Measurements from ENCODE around the gene SLC30A5. TPM values are rescaled to one million over a fixed set of nuclear protein-coding genes. Genes with fewer than 3 reads are reported as not detected.

The SLC30A5 gene
- total RNA-seq, 1 donor from 2014 or later: 20.6 TPM

DNA sequence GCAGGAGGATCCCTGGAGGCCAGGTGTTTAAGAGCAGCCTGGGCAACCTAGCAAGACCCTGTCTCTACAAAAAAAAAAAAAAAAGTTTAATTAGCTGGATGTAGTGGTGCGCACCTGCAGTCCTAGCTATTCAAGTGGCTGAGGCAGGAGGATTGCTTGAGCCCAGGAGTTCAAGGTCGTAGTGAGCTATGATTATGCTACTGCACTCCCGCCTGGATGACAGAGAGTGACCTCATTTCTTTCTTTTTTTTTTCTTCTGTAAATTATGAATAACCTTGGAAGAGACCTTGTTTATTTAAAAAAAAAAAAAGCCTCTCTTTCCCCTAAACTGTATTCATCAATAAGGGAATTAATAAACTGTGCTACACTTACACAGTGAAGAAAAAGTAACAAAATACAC is 43.6 kb upstream of the SLC30A5 start:
- DNase-seq (ENCODE audit: low spot score in 2 of 2): no peak
- Histone ChIP-seq H3K36me3 (no peaks in the 10 kb centered on the region), H3K4me3 (no peak overlapping the region), H3K27me3 (no peaks in the 10 kb centered on the region), H3K4me1 (no peaks in the 10 kb centered on the region), H3K27ac (no peak overlapping the region), H3K9me3 (no peaks in the 10 kb centered on the region)
- TF ChIP-seq, protein P1, sequence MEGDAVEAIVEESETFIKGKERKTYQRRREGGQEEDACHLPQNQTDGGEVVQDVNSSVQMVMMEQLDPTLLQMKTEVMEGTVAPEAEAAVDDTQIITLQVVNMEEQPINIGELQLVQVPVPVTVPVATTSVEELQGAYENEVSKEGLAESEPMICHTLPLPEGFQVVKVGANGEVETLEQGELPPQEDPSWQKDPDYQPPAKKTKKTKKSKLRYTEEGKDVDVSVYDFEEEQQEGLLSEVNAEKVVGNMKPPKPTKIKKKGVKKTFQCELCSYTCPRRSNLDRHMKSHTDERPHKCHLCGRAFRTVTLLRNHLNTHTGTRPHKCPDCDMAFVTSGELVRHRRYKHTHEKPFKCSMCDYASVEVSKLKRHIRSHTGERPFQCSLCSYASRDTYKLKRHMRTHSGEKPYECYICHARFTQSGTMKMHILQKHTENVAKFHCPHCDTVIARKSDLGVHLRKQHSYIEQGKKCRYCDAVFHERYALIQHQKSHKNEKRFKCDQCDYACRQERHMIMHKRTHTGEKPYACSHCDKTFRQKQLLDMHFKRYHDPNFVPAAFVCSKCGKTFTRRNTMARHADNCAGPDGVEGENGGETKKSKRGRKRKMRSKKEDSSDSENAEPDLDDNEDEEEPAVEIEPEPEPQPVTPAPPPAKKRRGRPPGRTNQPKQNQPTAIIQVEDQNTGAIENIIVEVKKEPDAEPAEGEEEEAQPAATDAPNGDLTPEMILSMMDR (IDR thresholded peaks at IDR 0.05): no peak
- intact Hi-C loops (cut with DNase I): no loop called here

DNA sequence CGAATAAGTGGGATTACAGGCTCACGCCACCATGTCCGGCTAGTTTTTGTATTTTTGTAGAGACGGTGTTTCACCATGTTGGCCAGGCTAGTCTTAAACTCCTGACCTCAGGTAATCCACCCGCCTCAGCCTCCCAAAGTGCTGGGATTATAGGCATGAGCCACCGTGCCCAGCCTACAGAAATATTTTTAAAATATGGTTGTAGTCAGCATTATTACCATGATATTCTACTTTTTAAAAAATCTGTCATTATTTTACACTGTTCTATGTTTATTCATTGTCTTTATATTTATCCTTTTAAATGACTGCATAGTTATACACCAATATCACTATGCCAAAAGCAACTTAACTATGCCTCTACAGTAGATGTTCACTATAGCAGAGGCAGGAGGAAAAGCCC is 41.6 kb upstream of the SLC30A5 start:
- Histone ChIP-seq H3K4me3 (no peak overlapping the region), H3K27me3 (no peaks in the 10 kb centered on the region), H3K4me1 (no peaks in the 10 kb centered on the region), H3K9me3 (no peaks in the 10 kb centered on the region), H3K36me3 (no peaks in the 10 kb centered on the region), H3K27ac (no peak overlapping the region)
- TF ChIP-seq, protein P1 (IDR thresholded peaks at IDR 0.05): no peak
- intact Hi-C loops (cut with DNase I): no loop called here
- DNase-seq (ENCODE audit: low spot score in 2 of 2): no peak

DNA sequence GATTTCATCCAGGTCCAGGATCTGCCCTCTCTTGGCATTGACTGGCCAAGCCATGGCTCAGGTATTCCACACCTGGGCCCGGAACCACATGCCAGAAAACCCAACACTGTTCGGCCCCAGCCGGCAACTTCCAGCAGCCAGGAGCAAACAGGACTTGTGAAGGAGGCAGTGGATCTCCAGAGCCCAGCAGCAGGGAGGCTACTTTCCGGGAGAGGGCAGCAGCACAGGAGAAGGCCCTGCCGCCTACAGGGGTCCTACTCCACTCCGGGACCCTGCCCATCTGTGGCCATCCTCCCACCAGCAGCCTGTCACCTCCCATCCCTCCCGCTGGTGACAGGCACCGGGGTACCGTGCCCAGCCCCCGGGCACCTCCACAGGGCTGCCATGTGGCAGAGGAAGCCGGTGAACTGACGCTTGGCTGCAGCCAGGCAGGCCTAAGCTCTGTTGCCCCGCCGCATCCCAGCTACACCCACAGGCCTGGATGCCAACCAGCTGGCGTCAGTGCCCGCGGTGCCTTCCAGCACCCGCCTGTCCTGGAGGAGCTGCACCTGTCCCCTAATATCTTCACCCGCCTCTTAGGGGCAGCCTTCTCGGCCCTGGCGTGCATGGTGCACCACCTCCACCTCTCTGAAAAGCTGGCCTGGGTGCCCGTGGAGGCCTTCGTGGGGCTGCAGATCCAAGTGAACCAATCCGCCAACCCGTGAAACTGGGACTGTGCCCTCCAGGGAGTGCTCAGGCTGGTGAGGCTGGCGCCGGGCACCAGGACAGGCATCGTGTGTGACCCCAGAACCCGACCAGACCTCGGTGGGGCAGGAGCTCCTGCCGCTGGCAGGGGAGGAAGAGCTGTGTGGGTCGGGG is 18.9 kb upstream of the SLC30A5 start:
- H3K27ac ChIP-seq: no peak overlapping the region
- intact Hi-C loops (cut with DNase I): no loop called here
- H3K9me3 ChIP-seq: no peaks in the 10 kb centered on the region
- no peaks in the 10 kb centered on the region for H3K4me1 ChIP-seq
- no peak for DNase-seq (ENCODE audit: low spot score in 2 of 2)
- H3K4me3 ChIP-seq: no peak overlapping the region
- TF ChIP-seq, protein P1 (IDR thresholded peaks at IDR 0.05): no peak
- H3K27me3 ChIP-seq: no peaks in the 10 kb centered on the region
- no peaks in the 10 kb centered on the region for H3K36me3 ChIP-seq

DNA sequence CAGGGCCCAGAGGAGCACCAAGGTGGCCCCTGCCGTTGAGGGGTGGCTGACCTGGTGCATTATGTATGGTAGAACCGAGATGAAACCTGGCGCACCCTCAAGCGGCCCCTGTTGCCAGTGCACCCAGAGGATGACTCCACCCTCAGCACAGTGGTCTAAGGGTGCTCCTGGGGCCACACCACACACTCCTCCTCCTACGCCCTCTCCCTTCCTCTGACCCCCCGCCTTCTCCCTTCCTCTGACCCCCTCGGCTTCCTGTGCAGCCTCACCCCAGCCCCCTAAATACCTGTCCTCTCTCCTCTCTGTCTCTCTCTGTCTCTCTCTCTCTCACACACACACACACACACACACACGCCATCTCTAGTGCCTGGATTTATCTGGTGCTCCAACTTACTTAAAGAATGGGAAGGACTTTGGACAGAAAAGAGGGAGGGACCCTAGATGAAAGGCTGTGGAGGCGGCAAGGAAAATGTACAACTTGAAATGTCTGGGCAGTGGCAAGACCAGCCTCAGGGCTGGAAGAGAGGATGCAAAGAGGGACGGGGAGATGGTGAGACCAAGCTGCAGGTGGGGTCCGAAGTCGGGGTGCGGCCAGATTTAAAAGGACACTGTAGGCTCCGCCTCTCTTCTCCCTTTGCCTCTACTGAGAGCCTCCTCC is 18.2 kb upstream of the SLC30A5 start:
- H3K4me3 ChIP-seq: no peak overlapping the region
- H3K27me3 ChIP-seq: no peaks in the 10 kb centered on the region
- no peak overlapping the region for H3K27ac ChIP-seq
- no peaks in the 10 kb centered on the region for H3K36me3 ChIP-seq
- TF ChIP-seq, protein P1 (IDR thresholded peaks at IDR 0.05): no peak
- H3K4me1 ChIP-seq: no peaks in the 10 kb centered on the region
- DNase-seq (ENCODE audit: low spot score in 2 of 2): no peak
- intact Hi-C loops (cut with DNase I): no loop called here
- H3K9me3 ChIP-seq: no peaks in the 10 kb centered on the region

DNA sequence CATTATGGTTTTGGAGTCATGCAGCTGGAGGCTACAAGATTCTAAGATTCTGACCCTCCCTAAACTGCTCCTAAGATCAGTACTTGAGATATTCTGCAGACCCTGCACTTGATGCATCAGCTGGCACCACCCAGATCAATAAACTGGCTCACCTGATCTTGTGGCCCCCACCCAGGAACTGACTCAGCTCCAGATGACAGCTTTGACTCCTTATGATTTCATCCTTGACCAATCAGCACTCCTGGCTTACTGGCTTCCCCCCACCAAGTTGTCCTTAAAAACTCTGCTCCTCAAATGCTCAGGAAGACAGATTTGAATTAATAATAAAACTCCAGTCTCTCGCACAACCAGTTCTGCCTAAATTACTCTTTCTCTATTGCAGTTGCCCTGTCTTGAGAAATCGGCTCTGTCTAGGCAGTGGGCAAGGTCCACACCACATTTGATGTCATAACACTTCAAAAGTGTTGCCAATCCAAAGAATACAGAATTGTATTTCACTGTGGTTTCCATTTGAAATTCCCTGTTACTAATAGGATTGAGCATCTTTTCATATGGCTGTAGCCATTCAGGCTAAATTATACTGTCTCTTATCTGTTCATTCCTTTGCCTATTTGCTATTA is 14.8 kb upstream of the SLC30A5 start:
- no peaks in the 10 kb centered on the region for H3K9me3 ChIP-seq
- TF ChIP-seq, protein P1 (IDR thresholded peaks at IDR 0.05): no peak
- H3K4me1 ChIP-seq: no peaks in the 10 kb centered on the region
- no peak overlapping the region for H3K27ac ChIP-seq
- no peak for DNase-seq (ENCODE audit: low spot score in 2 of 2)
- no peak overlapping the region for H3K4me3 ChIP-seq
- H3K27me3 ChIP-seq: no peaks in the 10 kb centered on the region
- intact Hi-C loops (cut with DNase I): no loop called here
- H3K36me3 ChIP-seq: no peaks in the 10 kb centered on the region
